NCI-H128 (cell line): Measurements from ENCODE around the gene CDH4.

Experiments used
- DNase-seq: peaks from one replicate; lab custom pipeline; 2025; ENCODE audit not compliant: unreplicated experiment; lab: John Stamatoyannopoulos, UW

Gene CDH4

DNA sequence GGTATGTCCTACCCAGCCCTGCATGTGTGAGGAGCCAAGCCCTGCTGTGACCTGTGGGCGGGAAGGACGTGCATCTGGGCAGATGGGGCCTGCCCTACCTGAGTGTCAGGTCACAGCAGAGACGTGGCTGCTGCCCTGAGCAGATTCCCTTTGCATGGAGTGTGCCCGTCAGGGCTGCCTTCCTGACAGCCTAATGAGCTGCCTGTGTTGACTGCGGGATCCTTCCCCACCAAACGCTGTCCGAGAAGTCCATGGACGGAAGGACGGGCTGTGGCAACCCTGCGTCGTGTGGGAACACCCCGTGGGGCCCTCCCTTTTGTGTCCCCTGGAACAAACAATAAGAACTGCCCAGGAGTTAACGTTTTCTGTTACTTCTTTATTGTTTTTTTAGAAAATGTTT, 343.2 kb downstream of the CDH4 start:
- DNase-seq = no peak

DNA sequence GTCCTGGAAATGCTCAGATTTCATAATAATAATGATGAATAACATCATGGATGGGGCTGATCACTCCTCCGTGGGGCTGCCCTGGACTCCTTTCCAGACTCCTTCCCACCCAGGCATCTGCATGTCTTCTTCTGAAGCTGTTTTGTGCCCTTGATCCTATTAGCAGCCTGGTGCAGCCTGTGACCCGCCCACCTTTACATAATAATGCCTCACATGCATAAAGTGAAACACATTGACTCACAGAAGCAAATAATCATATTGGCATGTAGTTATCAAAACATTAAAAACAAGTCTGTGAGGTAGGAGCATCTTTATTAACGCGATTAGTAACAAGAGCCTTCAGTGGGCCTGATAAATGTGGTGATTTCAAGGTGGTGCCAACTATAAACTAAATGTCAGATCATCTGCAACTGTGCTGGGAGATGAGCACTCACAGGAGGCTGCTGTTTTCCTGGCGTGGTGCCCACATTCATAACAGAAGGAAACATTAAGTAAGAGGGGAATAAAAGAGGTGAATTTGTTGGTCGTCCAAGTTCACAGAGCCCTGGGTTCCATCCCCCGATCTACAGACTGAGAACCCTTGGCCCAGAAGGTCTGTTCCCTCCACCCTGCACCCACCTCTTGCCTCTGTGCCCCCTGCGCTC, 344.7 kb downstream of the CDH4 start:
- no peak for DNase-seq

DNA sequence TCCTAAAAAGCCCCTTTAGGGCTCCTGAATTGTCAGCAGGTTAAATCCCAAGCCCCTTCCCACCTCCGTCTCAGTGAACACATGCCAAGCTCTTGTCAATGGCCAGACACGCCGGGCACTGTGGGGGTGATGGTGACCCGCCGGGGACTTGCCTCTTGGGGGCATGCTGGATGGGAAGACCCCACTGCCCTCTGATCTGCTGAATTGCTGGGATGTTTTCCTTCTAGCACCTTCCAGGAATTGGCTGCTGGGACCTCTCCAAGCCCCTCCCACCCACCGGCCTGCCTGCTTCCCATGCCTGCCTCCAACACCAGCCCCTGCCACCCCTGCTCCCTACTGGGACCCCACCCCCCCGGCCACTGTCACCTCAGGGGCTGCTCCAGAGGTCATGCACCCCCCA, 345.9 kb downstream of the CDH4 start:
- no peak for DNase-seq

DNA sequence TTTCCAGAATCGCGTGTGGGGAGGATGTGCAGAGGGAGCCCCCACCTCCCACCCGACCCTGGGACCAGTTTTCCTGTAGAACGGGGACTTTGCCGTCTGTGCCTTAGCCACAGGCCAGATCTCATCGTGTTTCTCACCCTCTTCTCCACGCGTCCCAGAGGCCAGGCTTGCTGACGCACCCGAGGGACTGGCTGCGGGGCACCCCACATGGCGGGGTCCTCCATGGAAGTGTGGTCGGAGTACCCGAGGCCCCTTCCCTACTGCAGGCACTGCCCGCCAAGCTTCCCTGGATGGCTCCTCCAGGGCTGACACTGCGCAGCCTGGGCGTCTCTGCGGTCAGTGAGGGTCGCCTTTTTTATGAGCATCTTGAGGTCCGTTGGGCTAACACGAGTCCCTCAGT, 346.5 kb downstream of the CDH4 start:
- DNase-seq = no peak

DNA sequence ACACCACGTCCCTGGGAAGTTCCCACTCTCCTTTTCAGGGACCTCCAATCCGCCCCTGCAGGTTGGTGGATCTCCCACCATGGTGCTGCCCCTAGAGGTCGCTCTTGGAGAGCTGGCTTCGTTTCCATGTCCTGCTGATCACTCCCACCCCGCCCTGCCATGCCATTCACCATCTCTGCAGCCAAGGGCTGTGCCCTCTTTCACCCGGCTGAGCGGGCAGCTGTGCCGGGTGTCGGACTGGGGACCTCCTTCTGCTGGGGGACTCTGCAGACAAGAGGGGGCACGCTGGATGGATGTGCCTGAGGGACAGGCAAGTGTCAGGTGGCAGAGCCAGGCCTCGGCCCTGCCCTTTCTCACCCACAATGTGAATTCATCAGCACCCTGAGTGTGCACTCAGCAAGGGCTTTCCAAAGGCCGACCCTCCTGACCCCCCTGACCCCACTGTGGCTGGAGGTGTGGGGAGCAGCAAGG, 347.0 kb downstream of the CDH4 start:
- no peak for DNase-seq

DNA sequence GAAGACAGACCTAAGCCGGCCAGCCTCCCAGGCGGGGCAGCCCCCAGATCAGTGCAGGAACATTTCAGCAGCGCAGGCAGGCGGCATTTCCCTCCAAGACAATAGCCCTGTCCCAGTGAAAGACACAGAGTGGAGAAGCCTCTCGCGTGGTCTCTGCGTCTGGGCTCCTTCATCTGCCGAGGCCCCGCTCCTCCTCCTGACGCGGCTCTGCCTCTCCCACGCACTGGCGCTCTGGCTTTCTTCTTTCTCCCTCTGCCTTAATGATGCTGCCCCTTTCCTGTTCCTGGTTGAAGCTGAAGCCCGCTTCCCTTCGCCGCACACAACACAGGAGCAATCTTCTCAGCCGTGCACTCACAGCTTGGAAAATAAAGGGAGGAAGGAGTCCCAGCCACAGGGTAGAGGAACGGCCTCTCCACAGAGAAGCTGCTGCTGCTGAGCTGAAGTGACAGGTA, 347.5 kb downstream of the CDH4 start:
- DNase-seq = no peak

DNA sequence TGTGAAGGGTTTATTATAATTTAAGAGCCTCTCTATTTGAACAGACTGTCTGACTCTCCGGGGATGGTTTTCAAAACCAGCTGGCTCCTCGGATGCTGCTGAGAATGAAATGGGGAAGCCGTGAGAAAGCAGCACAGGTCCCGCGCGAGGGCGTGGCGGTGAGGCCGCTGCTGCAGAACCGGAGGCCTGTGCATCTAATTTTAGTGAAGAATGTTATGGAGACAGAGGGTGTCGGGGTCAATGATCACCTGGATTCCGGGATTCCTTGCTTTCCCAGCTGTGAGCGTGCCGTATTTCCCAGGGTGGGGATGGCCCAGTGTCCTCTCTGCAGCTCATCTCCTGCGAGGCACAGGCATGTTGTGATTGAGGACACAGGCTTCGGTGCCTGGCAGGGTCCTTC, 348.0 kb downstream of the CDH4 start:
- no peak for DNase-seq

DNA sequence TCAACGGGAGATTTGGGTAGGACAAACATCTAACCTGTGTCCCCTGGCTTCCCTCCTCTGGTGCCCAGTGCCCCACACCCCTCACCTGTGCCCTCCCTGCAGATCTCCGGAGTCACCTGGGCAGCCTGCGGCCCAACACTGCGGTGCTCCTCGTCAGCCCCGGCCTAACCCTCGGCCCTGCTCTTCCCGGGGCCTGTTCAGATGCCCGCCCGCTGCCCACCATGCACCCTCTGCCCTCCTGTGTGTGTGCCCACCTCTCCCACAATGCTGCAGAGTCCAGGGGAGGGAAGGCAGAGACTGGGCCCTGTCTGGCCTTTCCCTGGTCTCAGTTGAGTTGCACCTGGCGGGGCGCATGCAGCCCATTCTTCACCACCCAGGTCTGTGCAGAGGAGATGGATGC, 349.3 kb downstream of the CDH4 start:
- DNase-seq = no peak

DNA sequence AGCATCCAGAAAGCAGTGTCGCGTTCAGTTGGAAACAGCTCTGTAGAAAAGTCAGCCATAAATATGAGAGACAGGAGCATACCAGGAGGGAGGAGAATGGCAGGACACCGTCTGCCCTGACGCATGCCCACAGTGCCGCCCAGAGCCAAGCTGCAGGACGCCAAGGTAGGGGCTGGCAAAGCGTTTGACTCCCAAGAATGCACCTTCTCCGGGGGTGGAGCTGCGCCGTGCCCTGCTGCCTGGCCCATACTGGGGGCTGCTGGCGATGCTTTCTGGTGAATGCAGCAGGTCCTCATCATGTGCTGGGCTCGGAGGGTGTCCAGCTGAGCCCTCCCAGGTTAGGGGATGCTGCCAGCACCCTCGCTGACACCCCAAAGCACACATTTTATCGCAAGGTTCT, 349.8 kb downstream of the CDH4 start:
- no peak for DNase-seq

DNA sequence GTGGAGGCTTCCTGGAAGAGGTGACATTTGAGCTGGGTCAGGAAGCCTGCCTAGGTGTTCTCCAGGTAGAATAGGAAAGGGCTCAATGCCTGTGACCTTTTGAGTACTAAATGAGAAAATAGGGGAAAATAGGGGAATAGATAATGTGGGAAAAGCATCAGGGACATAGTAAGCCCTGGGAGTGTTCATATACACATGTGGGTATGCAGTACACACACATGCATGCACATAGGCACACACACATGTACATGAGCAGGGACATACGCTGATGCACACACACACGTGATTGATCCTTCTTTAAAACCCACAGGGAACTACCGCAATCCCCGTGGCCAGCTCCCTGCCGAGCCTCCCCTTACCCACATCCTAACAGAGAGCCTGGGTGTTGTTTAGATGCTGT, 351.7 kb downstream of the CDH4 start:
- no peak for DNase-seq

DNA sequence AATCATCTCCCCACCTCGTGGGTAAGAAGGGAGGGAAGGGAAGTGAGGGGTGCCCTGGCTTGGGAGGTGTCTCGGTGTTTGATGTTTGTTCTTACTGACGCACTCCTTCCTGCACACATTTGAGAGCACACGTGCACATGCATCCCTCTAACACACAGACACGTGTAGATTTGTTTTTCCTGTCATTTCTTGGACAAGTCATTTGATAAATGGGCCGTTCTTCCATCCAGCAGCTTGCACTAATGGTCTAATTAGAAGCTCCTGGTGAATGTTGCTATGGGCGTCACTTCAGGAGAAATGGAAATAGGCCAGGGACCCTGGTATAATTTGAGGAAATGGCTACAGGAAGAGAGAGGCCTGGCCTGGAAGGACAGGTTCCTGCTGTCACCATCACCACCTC, 352.5 kb downstream of the CDH4 start:
- no peak for DNase-seq

DNA sequence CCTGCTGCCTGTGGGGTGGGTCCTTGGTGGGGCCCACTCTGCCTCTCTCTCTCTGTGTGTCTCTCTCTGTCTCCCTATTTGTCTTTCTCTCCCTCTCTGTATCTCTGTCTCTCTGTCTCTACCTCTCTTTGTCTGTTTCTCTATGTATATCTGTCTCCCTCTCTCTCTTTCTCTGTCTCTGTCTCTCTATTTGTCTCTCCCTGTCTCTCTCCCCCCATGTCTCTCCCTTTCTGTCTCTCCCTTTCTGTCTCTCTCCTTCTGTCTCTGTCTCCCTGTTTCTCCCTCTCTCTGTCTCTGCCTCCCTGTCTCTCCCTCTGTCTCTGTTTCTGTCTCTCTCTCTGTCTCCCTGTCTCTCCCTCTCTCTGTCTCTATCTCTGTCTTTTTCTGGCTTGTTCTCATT, 353.2 kb downstream of the CDH4 start:
- DNase-seq = no peak

DNA sequence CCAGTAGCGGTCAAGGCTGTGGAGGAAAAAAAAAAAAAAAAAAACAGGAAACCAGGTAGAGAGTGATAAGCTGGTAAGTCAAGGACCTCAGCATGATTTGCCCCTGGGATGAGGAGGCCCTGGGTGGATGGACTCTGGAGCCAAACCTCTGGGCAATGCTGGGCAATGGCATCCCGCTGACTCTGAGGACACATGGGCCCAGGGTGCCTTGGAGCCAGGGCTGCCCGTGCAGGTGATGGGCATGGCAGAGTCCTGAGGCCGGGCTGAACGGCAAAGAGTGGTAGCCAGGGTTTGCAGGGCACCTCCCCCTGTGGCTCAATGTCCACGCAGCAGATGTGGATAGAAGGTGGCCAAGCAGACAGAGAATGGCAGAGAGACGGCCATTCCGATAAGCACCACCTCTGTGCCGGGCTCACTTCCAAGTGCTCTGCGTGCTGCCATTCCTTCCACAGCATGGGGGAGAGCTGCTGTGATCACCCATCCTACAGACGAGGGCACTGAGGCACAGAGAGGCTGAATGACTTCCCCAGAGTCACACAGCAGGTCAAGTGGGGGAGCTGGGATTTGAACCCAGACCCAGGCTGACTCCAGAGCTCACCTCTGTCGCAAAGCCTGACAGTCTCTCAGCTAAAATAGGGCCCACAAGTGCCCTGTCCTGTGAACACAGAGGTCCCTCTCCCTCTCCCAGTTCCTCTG, 353.9 kb downstream of the CDH4 start:
- DNase-seq = no peak

DNA sequence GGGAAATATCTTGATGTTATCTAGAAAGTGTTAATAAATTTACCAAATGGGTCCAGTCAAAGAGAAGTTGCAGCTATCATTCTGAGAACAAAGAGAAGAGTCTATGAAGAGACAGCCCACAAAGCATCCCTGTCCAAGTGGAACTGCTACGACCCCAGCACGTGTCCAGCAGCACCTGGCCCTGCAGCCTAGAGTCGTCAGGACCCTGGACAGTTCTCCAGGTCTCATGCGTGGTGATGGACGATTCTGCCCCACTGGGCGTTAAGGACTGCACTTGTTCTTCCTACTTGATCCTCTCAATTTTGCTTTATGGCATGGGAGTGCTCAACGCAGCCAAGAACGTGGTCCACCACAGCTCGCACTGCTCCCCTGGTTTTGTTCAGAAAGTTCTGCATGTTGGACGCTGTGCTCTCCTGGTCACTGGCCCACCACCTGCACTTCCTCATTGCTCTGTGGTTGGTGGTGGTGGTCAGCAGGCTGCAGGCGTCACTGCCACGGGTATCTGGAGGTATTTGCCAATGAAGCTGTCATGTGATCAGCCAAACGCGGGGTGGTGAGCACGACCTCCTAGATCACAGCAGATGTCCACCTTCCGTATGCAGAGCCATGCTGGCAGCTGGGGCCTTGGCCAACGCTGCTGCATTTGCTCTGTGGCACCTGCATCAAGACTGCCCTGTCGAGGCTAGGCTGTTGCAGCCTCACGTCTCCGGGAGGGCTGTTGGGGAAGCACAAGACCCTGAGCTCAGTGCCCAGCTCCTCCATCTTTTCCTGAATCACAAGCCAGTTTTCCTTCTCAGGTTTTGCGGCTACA, 356.4 kb downstream of the CDH4 start:
- DNase-seq = no peak

DNA sequence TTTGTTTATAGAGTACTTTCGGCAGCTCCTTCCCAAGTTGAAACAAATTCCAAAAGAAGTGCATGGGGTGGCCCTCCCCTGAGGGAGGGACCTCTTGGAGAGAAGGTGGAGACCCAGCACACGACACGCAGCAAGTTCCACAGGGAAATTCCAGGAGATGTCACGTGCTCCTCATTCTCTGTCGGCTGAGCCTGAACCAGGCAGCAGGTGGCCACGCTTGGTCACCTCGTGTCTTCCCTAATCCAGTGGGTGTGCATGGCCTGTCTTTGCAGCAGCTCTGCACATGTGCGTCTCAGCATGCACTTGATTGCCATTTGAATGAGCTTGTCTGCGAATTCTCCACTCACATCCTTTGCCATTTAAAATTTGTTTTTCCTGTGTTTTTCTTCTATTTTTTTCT, 357.4 kb downstream of the CDH4 start:
- DNase-seq = no peak

DNA sequence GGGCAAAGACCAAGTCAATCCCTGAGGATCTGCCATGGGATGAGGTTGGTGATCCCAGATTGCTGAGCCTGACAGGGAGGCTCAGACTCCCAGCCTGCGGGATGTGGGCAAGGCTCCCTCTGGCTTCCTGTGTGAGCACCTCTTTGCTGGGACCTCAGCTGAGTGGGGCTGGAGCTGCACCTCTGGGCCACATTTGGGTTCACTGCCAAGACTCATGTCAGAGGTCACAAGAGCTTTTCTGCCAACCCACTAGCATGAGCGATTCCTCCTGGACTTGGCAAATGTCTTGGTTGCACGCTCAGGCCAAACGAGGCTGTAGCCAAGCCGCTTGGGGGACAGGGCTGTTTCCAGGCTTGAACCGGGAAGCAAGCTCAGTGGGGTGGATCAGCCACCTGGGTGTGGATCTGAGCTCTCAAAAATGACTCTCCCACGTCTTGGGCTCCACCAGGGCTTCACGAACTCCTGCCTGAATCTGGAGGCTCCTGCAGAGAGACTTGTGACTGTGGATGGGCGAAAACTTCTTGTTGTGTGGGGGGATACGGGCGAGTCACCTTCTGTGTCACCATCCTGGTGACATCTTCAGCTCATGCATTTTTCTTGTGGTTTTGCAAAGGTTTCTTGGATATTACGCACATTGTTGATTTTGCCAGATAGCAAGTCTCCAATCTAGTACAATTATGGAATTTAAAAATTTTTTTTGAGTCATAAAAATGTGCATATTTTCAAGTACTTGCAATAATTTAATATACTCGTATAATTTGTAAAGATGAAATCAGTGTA, 359.5 kb downstream of the CDH4 start:
- no peak for DNase-seq

DNA sequence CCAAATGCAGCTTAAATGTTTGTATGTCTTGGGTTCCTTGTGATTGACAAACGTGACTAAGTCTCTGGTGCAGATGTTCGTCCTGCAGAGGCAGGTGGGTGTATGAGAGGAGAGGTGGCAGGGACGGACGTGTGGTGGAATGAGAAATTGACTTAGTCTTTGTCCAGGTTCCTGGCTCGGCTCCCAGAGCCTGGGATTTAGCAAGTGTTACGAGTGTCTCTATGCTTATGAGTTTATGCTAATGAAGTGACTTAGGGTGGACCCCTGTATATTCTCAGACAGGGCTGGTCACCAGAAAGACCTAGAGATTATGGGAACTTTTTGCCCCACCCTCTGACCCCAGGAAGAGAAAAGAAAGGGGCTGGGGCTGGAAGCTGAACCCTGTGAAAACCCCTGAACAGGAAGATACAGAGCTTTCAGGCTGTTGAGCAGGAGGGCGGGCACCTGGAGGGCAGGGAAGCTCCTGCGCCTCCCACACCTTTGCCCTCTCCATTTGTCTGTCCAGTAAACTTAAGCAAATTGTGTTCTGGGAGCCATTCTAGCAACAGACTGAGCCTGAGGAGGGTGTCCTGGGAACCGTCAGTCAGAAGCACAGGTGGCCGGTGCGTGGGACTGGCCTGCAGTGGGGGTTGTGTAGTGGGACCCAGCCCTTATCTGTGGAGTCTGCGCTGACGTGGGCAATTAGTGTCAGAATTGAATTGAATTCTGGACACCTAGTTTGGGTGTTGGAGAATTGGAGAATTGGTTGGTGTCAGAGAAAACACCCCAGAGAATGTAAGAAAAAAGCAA, 362.1 kb downstream of the CDH4 start:
- DNase-seq = no peak

DNA sequence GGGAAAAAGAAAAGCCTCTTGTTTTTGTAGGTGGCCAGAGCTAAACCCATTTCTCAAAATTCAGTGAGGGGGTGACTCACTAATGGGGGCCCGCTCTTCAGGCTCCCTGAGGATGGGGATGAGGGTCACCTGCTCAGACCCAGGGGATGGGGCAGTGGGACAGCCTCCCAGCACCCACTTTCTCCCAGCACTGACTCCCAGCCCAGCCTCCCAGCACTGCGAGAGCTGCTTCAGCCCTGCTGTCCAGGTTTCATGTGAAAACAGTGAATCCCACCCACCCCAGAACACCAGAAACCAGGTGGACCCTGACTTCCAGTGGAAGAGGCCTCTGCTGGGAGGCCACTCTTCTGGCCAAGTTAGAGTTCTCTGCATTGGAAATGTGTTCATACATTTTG, 362.6 kb downstream of the CDH4 start:
- no peak for DNase-seq

DNA sequence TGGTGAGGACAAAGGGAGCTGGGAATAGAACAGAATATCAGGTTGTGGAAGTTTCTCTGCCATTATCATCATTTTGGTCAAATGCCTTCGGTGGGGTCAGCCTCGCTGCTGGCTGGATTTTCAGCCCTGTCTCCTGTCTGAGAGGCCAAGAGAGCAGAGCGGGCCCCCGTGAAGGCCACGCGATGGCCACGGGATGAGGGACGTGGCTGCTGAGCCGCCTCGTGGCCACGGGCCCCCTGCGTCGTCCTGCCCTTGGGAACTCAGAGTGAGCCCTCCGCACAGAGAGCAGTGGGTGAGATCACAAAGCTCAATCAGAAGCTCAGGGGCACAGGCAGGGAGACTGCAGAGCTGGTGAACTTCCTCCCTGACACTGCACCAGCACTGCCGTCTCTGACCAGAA, 363.7 kb downstream of the CDH4 start:
- no peak for DNase-seq

DNA sequence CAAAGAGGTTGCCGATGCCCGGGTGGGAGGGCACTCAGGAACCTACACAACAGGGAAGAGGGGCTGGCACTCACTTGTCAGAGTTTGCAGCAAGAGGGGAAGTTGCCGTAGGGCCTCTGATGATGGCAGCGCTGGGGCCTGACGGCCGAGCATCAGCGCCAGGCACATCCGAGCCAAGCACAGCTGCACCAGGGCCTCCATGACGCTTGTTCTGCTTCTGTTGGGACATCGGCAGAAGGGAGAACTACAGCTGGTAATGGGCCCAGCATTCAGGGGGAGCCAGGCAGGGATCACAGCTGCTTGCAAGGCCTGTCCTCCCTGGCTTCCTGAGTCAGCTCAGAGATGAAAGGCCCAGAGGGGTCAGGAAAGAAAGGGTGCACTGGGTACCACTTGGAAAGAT, 367.7 kb downstream of the CDH4 start:
- no peak for DNase-seq

DNA sequence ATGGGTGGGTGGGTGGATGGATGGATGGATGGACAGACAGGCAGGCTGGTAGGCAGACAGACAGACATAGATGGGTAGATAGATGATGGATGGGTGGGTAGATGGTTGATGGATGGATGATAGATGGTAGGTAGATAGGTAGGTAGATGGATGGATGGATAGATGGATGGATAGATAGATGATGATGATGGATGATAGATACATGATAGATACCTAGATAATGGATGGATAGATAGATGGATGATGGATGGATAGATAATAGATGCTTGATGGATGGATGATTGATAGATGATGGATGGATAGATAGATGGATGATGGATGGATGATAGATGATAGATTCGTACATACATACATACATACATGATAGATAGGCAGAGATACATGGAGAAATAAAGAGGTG, 368.1 kb downstream of the CDH4 start:
- DNase-seq = no peak
